B cell (primary cell): ENCODE measurements around the gene ERCC8. TPM values are rescaled to one million over a fixed set of nuclear protein-coding genes. Genes with fewer than 3 reads are reported as not detected.

Experiments used
- ATAC-seq: fragments of 200-7000 bp; cut with Tn5 transposase; one replicate; pipeline ENCODE4 v1.10.0; 2021; ENCODE audit warnings: low read depth, mild to moderate bottlenecking, moderate number of reproducible peaks, moderate library complexity
- CTCF ChIA-PET: fragments of 350-600 bp; sonication (Branson Sonifier 250); formaldehyde crosslinking; loops from one replicate; lab custom pipeline; 2021; ENCODE audit warnings: antibody characterized with exemption, inconsistent platforms; lab: Charles Lee
- POLR2A ChIA-PET: fragments of 350-600 bp; sonication (Branson Sonifier 250); formaldehyde crosslinking; loops from one replicate; lab custom pipeline; 2021; ENCODE audit warnings: antibody characterized with exemption; lab: Charles Lee
- DNase-seq: peaks from one replicate; pipeline ENCODE4 v3.0.0; 2013
- H2AFZ ChIP-seq: 2 replicates; pipeline ENCODE4 v1.6.1; 2012; ENCODE audit warnings: mild to moderate bottlenecking, low read depth, low read length; ENCODE audit not compliant: insufficient read depth, poor library complexity, severe bottlenecking
- H3K27ac ChIP-seq, 2 donors: 1 replicate in 1 of 2; 2 replicates in 1 of 2; pipeline ENCODE4 v1.5.1; 2012 to 2013; ENCODE audit warnings: low read length in 2 of 2, mild to moderate bottlenecking in 2 of 2, moderate library complexity in 1 of 2
- H3K27me3 ChIP-seq, 4 experiments: fragments of 200-600 bp in 1 of 4; sonication (generic) in 1 of 4; replicated peaks in 1 of 4; 1 replicate in 2 of 4; 2 replicates in 2 of 4; pipeline versions ENCODE4 v1.6.1 to v1.7.0; 2013 to 2016; ENCODE audit warnings: low read length in 3 of 4, mild to moderate bottlenecking in 2 of 4, mixed read lengths in 1 of 4, moderate library complexity in 1 of 4; ENCODE audit not compliant: insufficient read depth in 4 of 4, control insufficient read depth in 3 of 4; ENCODE audit errors: control extremely low read depth in 1 of 4
- H3K36me3 ChIP-seq, 2 experiments: replicated peaks in 1 of 2; 1 replicate in 1 of 2; 2 replicates in 1 of 2; pipeline versions ENCODE4 v1.6.1 to v1.7.1; 2013; ENCODE audit warnings: low read length in 1 of 2; ENCODE audit not compliant: insufficient read depth in 2 of 2, control insufficient read depth in 1 of 2; ENCODE audit errors: control extremely low read depth in 1 of 2, extremely low read depth in 1 of 2
- H3K4me1 ChIP-seq, 2 donors: fragments of 200-600 bp in 1 of 2; sonication (generic) in 1 of 2; 1 replicate in 1 of 2; 2 replicates in 1 of 2; pipeline versions ENCODE4 v1.5.1 to v1.6.1; 2013 to 2017; ENCODE audit warnings: low read length in 2 of 2; ENCODE audit not compliant: control insufficient read depth in 2 of 2, insufficient read depth in 2 of 2
- H3K4me2 ChIP-seq: replicated peaks from 2 replicates; pipeline ENCODE3; 2012; ENCODE audit warnings: mild to moderate bottlenecking, low read depth, low read length; ENCODE audit not compliant: poor library complexity, severe bottlenecking
- H3K4me3 ChIP-seq, 5 experiments: fragments of 200-600 bp in 1 of 5; sonication (generic) in 1 of 5; 1 replicate in 3 of 5; 2 replicates in 2 of 5; pipeline versions ENCODE4 v1.5.1 to v1.7.0; 2011 to 2016; ENCODE audit warnings: low read length in 4 of 5, mild to moderate bottlenecking in 4 of 5, low read depth in 2 of 5, control low read depth in 1 of 5, moderate library complexity in 1 of 5; ENCODE audit not compliant: insufficient read depth in 1 of 5; ENCODE audit errors: control extremely low read depth in 1 of 5, extremely low read depth in 1 of 5
- H3K79me2 ChIP-seq: fragments of 200-600 bp; sonication (generic); one replicate; pipeline ENCODE4 v1.6.0; 2016; ENCODE audit warnings: low read length; ENCODE audit not compliant: control insufficient read depth, insufficient read depth
- H3K9ac ChIP-seq: fragments of 200-600 bp; sonication (generic); 2 replicates; pipeline ENCODE4 v1.6.1; 2017; ENCODE audit warnings: mild to moderate bottlenecking, low read length, moderate library complexity
- H3K9me3 ChIP-seq, 3 donors: one replicate each; pipeline versions ENCODE4 v1.6.1 to v1.7.1; 2013; ENCODE audit warnings: low read length in 2 of 3; ENCODE audit not compliant: control insufficient read depth in 2 of 3, insufficient read depth in 1 of 3; ENCODE audit errors: control extremely low read depth in 1 of 3
- H4K20me1 ChIP-seq: 2 replicates; pipeline ENCODE4 v1.6.0; 2012; ENCODE audit warnings: mild to moderate bottlenecking, low read length; ENCODE audit not compliant: insufficient read depth, control insufficient read depth, poor library complexity, severe bottlenecking
- H3K27ac Mint-ChIP-seq: one replicate; pipeline ENCODE4 v1.8.0; 2021; ENCODE audit warnings: mixed read lengths
- H3K27me3 Mint-ChIP-seq: one replicate; pipeline ENCODE4 v1.8.0; 2021; ENCODE audit warnings: mixed read lengths
- H3K4me1 Mint-ChIP-seq: one replicate; pipeline ENCODE4 v1.8.0; 2021; ENCODE audit warnings: mixed read lengths
- H3K4me3 Mint-ChIP-seq: one replicate; pipeline ENCODE4 v1.8.0; 2021; ENCODE audit warnings: mixed read lengths
- H3K9me3 Mint-ChIP-seq: one replicate; pipeline ENCODE4 v1.8.0; 2022; ENCODE audit warnings: mixed read lengths; ENCODE audit not compliant: insufficient read depth
- CTCF ChIP-seq: fragments of 200-600 bp; IDR thresholded peaks from one replicate; pipeline ENCODE4 v1.8.0; 2022; ENCODE audit warnings: antibody characterized with exemption, mild to moderate bottlenecking
- EZH2 ChIP-seq: IDR thresholded peaks from 2 replicates; pipeline ENCODE4 v1.6.1; 2012; ENCODE audit warnings: borderline replicate concordance, low read depth, mild to moderate bottlenecking, moderate library complexity, low read length; ENCODE audit not compliant: insufficient read depth, poor library complexity, severe bottlenecking
- WGBS: methylation state at CpG from one replicate; pipeline ENCODE4 v1.1.5; 2013; ENCODE audit warnings: missing lambda C conversion rate; ENCODE audit not compliant: insufficient coverage; 5-methylcytosine and 5-hydroxymethylcytosine counted together
- intact Hi-C: fragments of 100-400 bp; cut with micrococcal nuclease; formaldehyde crosslinking; loops from one replicate; pipeline ENCODE4 v1.10.0; 2022
- polyA plus RNA-seq: library from polyadenylated mRNA; depleted of rRNA; stranded (reverse); fragments of >200 nt; gene quantifications from 2 replicates; pipeline ENCODE4 v1.2.3, GENCODE V29; 2012
- total RNA-seq, 2 donors: library from RNA; stranded (reverse); fragments of 120-200 nt in 1 of 2; gene quantifications; 1 replicate in 1 of 2; 2 replicates in 1 of 2; pipeline versions ENCODE4 v1.2.3 to v1.2.4, GENCODE V29; 2013 to 2022

The ERCC8 gene
- total and polyA plus RNA-seq, 2 donors (not counting 1 experiment from before 2014, with no cell fraction given): 6.8 to 9.2 TPM

GRCh38 chr5:60841361-60841760 lies 103.5 kb downstream of the ERCC8 start:
- H3K4me1 ChIP-seq: peaks cover 11 to 12% of the 10 kb centered on the region in 2 donors

GRCh38 chr5:60836131-60836530 lies 108.7 kb downstream of the ERCC8 start:
- CTCF ChIA-PET: no interaction called here
- H4K20me1 ChIP-seq: no peaks in the 10 kb centered on the region
- DNase-seq (no peak), ATAC-seq (no peak)
- no peak overlapping the region for H2AFZ ChIP-seq
- H3K36me3 ChIP-seq: no peaks in the 10 kb centered on the region
- WGBS: no CpG with 5 or more reads among the region's 3 CpGs
- POLR2A ChIA-PET: no interaction called here
- TF ChIP-seq EZH2 (no peak), CTCF (no peak)
- intact Hi-C loops: no loop called here
- no peak overlapping the region for H3K4me3 Mint-ChIP-seq
- no peak overlapping the region for H3K9ac ChIP-seq
- no peak overlapping the region for H3K4me2 ChIP-seq
- H3K9me3 ChIP-seq: no peaks in the 10 kb centered on the region
- no peaks in the 10 kb centered on the region for H3K4me1 Mint-ChIP-seq
- no peak overlapping the region for H3K27ac ChIP-seq
- no peaks in the 10 kb centered on the region for H3K9me3 Mint-ChIP-seq
- no peaks in the 10 kb centered on the region for H3K79me2 ChIP-seq
- H3K4me3 ChIP-seq: no peak overlapping the region
- no peak overlapping the region for H3K27ac Mint-ChIP-seq
- H3K27me3 ChIP-seq: no peaks in the 10 kb centered on the region
- H3K27me3 Mint-ChIP-seq: peaks cover 9% of the 10 kb centered on the region
- H3K4me1 ChIP-seq: no peaks in the 10 kb centered on the region

More at GRCh38 chr5:60841361-60841760, 103.5 kb downstream of the ERCC8 start:
- H2AFZ ChIP-seq: no peak overlapping the region
- no peak overlapping the region for H3K27ac ChIP-seq
- H3K27me3 ChIP-seq: peaks cover 0 to 28% (median 19%) of the 10 kb centered on the region in 4 experiments
- H3K79me2 ChIP-seq: no peaks in the 10 kb centered on the region
- WGBS: no CpG with 5 or more reads among the region's 2 CpGs
- ChIA-PET POLR2A (no interaction called here), CTCF (no interaction called here)
- no peaks in the 10 kb centered on the region for H4K20me1 ChIP-seq
- H3K36me3 ChIP-seq: no peaks in the 10 kb centered on the region
- TF ChIP-seq EZH2 (no peak), CTCF (no peak)
- Mint-ChIP-seq H3K27me3 (peaks cover 45% of the 10 kb centered on the region), H3K9me3 (no peaks in the 10 kb centered on the region), H3K4me1 (peaks cover 11% of the 10 kb centered on the region), H3K27ac (no peak overlapping the region), H3K4me3 (no peak overlapping the region)
- ATAC-seq: no peak
- H3K9me3 ChIP-seq: peaks cover 0 to 3% (median 0%) of the 10 kb centered on the region in 3 donors
- no peak overlapping the region for H3K9ac ChIP-seq
- intact Hi-C loops: no loop called here
- H3K4me2 ChIP-seq: no peak overlapping the region
- H3K4me3 ChIP-seq: no peak overlapping the region
- no peak for DNase-seq
